ENCODE data around the gene ARHGAP6. TPM values are rescaled to one million over a fixed set of nuclear protein-coding genes. Genes with fewer than 3 reads are reported as not detected.

The ARHGAP6 gene
- total RNA-seq, 1 donor from 2014 or later, result 16.7 TPM

DNA sequence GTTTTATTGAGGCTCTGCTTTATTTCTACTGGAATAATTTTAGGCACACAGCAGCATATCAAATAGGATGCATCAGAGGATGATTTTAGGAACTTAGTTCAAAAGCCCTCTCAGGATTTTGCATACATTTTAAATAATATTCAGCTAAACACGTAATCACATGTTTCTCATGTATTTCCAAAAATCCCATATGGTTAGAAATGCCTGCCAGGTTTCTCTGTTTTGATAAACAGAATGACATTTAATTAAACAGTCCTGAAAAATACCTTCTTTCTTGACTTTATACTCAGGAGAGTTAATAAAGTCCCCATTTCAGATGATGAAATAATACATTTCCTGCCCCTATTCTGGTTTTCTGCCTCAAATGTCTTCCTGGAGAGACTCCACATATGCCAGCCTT lies 459.0 kb downstream of the ARHGAP6 start:
- no peaks in the 10 kb centered on the region for H3K27me3 ChIP-seq (ENCODE audit: low read depth)
- H3K27ac ChIP-seq, result no peak overlapping the region
- H3K4me3 ChIP-seq, result no peak overlapping the region
- ATAC-seq (no peak), DNase-seq (no peak)
- H3K4me1 ChIP-seq, result no peaks in the 10 kb centered on the region
- intact Hi-C loops (cut with DNase I), result no loop called here
- no peak for TF ChIP-seq CTCF (IDR thresholded peaks at IDR 0.05)
- no peaks in the 10 kb centered on the region for H3K9me3 ChIP-seq
- no peaks in the 10 kb centered on the region for H3K36me3 ChIP-seq

- Histone ChIP-seq H3K4me3 (no peak overlapping the region), H3K9me3 (no peaks in the 10 kb centered on the region), H3K36me3 (no peaks in the 10 kb centered on the region), H3K4me1 (no peaks in the 10 kb centered on the region), H3K27me3 (ENCODE audit: low read depth) (no peaks in the 10 kb centered on the region), H3K27ac (no peak overlapping the region)
- intact Hi-C loops (cut with DNase I), result no loop called here
- no peak for TF ChIP-seq CTCF (IDR thresholded peaks at IDR 0.05)
- DNase-seq (no peak), ATAC-seq (no peak)
Observed at GRCh38 chrX:11205796-11206195, 459.9 kb downstream of the ARHGAP6 start.

DNA sequence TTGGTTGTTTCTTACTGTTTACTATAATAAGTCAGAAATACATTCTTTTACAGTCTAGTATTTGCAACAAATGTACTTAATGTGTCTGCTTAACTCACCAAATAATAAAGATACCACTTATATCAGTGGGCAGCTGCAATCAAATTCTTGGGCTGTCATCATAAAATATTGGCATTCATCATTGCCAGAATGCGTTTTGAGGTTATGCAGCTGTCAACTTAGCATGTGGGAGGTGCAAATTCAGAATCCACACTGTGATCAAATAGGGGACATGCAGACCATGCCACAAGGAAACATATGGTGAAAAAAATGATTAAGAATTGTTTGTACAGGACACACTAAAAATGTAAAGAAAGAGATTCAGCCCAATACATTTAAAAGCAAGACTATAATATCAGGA lies 468.0 kb downstream of the ARHGAP6 start:
- H3K4me3 ChIP-seq, result no peak overlapping the region
- intact Hi-C loops (cut with DNase I), result no loop called here
- no peak for TF ChIP-seq CTCF (IDR thresholded peaks at IDR 0.05)

GRCh38 chrX:11196476-11196875 lies 469.2 kb downstream of the ARHGAP6 start:
- Histone ChIP-seq H3K9me3 (no peaks in the 10 kb centered on the region), H3K27me3 (ENCODE audit: low read depth) (no peaks in the 10 kb centered on the region), H3K4me3 (no peak overlapping the region), H3K36me3 (no peaks in the 10 kb centered on the region), H3K4me1 (no peaks in the 10 kb centered on the region), H3K27ac (no peak overlapping the region)
- DNase-seq (no peak), ATAC-seq (no peak)
- TF ChIP-seq CTCF (IDR thresholded peaks at IDR 0.05), result no peak
- intact Hi-C loops (cut with DNase I), result no loop called here

More for the DNA sequence above, 468.0 kb downstream of the ARHGAP6 start:
- Histone ChIP-seq H3K36me3 (no peaks in the 10 kb centered on the region), H3K27me3 (ENCODE audit: low read depth) (no peaks in the 10 kb centered on the region), H3K4me1 (no peaks in the 10 kb centered on the region), H3K27ac (no peak overlapping the region), H3K9me3 (no peaks in the 10 kb centered on the region)
- ATAC-seq, result no peak
- no peak for DNase-seq

DNA sequence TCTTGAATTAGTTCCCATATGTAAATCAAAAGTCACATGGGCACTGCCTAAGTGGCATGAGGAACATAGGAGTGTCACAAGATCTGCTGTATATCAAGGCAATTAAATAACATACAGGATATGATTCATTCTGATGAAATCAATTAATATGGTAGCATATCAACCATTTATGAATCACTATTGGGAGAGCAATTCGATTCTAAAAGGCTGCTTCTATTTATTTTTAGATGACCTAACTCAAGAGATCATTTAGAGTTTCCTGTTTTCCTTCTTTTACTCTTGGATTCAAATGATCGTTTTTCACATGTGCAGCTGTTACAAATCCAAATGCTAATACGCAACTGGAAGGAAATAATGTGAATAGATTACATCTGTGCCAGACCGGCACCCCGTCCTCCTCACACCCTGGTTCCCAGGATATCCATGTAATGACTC lies 472.7 kb downstream of the ARHGAP6 start:
- H3K4me3 ChIP-seq, result no peak overlapping the region
- H3K36me3 ChIP-seq, result no peaks in the 10 kb centered on the region
- TF ChIP-seq CTCF (IDR thresholded peaks at IDR 0.05), result no peak
- ATAC-seq, result no peak
- no peaks in the 10 kb centered on the region for H3K27me3 ChIP-seq (ENCODE audit: low read depth)
- H3K4me1 ChIP-seq, result no peaks in the 10 kb centered on the region
- intact Hi-C loops (cut with DNase I), result no loop called here
- H3K9me3 ChIP-seq, result no peaks in the 10 kb centered on the region
- no peak overlapping the region for H3K27ac ChIP-seq
- DNase-seq, result no peak

All from lower lobe of right lung (tissue), 2 donors.